ENCODE results near the gene AP5Z1.
A peak's percentile ranks its signal among the peaks of the same experiment; 100 is the strongest.

AP5Z1 gene, protein sequence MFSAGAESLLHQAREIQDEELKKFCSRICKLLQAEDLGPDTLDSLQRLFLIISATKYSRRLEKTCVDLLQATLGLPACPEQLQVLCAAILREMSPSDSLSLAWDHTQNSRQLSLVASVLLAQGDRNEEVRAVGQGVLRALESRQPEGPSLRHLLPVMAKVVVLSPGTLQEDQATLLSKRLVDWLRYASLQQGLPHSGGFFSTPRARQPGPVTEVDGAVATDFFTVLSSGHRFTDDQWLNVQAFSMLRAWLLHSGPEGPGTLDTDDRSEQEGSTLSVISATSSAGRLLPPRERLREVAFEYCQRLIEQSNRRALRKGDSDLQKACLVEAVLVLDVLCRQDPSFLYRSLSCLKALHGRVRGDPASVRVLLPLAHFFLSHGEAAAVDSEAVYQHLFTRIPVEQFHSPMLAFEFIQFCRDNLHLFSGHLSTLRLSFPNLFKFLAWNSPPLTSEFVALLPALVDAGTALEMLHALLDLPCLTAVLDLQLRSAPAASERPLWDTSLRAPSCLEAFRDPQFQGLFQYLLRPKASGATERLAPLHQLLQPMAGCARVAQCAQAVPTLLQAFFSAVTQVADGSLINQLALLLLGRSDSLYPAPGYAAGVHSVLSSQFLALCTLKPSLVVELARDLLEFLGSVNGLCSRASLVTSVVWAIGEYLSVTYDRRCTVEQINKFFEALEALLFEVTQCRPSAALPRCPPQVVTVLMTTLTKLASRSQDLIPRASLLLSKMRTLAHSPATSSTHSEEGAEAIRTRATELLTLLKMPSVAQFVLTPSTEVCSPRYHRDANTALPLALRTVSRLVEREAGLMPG

DNA sequence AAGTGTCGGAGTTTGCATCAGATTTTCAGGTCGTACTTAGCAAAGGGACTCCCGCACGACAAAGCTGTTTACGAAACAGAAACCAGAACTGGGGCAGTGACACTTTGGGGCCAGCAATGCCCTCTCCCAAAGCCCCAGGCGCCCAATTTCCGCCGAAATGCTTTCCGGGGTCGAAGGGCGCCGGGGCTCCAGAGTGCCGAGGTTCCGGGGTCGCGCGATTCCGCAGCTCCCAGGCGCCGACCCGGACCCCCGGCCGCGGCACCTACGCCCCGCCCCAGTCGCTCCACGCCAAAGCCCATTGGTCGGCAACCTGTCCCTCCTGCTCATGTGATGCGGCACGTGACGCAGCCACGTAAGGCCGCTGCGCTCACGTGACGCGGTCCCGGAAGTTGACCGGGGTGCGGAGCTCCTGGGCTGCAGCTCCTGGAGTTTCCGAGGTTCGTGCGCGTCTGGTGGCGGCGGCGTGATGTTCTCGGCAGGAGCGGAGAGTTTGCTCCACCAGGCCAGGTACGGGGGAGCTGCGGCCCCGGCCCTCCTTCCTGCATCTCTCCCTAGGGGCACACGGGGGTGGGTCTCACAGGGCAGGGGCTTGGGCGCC lies at the start of gene AP5Z1:
AP5Z1 (plus strand) TSS at position 374 of the 598 bp plus-strand sequence; CDS start at position 467, 93 bp downstream.
- peak; percentile 96 for DNase-seq

DNA sequence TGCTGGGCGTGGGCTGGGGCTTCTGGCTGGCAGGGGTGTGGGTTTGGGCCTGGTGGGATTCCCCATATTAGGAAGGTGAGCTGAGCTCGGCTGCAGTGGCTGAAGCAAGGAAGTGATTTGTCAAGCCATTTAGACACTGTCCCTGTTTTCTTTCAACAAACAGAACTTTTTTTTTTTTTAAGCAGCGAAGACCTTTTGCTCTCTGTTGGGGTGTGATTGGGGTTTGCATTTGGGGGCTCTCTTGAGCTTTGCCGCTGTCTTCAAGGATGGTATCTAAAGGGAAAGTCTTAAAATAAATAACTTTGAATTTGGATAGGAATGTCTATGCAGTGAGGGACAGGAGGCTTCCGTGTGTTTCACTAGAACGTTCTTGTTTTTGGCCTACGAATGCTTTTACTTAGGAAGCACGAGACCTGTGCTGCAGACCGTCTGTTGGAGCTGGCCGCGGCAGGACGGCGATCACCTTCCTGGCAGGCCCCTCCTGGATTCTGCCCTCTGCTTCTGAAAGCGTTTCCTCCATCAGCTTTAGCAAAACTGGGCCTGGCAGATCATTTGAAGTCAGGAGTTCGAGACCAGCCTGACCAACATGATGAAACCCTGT lies 49.5 kb upstream of the AP5Z1 start:
- no peak for DNase-seq

DNA sequence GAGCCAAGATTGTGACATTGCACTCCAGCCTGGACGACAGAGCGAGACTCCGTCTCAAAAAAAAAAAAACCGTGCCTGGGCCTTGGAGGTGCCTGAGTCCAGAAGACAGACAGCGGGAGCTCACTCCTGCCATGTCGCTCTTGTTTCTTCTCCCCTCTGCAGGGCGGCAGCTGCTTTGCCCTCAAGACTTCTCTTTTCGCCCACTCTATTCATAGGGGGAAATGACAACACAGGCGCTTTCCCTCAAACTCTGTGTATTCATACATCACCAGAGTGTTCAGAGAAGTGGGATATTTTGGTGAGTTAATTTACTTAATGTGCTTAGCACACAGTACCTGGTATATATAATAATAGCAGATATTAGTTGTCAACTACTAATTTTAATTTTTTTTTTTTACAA lies 48.9 kb upstream of the AP5Z1 start:
- DNase-seq: no peak

DNA sequence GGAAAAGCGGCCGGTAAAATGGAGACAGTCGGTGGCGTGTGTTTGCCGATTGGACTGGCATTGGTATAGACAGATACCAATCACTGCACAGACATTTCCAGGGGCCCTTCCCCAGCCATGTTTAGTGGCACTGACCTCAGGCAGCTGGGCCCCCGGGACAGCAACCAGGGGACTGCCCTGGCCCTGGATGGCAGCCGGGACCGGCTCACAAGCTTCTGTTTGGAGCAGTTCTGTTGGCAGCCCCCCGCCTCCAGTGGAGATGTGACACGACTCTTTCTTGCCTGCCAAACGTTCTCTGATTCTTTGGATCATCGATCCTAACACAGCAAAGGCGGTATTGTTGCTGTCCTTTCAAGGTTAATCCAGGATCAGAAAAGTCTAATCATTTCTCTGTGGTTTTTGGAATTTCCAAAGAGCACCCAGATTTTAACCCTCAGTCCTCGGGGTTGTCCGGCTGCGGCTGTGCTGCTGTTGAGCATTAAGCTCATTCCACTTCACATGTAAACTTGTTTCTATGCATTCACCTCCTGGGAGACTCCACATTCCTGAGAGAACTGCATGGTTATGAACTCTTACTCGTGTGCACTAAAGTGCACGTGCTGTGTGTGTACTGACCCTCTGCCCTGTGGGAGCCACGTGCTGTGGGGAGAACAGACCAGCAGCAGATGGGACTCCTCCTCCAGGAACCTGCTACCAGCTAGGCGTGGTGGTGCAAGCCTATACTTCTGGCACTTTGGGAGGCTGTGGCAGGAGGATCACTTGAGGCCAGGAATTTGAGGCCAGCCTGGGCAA lies 47.3 kb upstream of the AP5Z1 start:
- no peak for DNase-seq

DNA sequence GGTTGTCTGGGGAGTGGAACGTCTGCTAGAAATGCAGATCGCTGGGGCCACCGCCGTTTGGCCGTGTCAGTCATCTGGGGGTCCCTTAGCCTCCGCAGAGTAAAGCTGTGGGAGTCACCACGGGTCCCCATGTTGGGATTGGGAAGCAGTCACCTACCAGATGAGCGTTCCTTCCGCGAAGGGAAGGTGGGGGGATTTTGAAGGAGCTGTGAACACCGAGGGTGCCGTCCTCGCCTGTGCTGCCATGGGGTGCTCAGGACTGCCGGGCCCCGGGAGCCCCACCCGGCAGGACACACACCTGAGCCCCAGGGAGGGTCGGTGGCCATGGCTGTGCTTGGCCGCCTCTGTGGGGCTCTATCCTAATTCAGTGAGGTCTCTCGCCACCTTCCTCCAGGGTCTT lies 46.2 kb upstream of the AP5Z1 start:
- no peak for DNase-seq

DNA sequence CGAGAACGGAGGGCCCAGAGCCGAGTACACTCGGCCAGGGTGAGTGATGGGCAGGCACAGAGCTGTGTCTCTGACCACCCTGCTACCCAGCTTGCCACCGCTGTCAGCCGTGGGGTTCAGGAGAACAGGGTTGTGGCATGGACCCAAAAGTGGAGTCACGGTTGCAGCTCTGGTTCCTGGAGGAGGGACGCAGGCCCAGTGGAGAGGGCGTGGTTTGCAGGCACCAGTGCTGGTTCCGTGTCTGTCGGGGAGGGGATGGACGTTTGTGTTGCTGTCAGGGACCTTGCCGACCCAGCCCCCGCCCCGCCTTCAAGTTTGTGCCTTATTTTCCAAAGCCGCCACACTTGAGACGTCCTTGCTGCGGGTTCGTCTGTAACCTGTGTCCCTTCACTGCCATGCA lies 45.1 kb upstream of the AP5Z1 start:
- no peak for DNase-seq

DNA sequence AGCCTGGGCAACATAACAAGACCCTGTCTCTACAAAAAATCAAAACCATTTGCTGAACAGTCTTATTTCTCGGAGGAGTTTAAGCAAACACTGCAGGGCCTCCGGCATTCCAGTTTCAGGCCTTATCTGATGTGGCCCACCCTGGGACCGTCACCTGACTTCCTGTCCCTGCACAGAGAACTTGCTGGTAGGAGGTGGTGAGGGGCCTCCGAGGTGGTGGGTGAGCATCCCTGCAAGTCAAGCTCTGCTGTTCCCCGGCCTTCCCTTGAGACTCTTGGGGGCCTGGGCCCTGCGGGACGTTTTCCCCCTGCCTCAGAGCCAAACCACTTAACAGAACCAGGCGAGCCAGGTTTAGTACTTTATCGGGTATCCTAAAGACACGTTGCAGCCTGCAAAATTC lies 44.5 kb upstream of the AP5Z1 start:
- no peak for DNase-seq

DNA sequence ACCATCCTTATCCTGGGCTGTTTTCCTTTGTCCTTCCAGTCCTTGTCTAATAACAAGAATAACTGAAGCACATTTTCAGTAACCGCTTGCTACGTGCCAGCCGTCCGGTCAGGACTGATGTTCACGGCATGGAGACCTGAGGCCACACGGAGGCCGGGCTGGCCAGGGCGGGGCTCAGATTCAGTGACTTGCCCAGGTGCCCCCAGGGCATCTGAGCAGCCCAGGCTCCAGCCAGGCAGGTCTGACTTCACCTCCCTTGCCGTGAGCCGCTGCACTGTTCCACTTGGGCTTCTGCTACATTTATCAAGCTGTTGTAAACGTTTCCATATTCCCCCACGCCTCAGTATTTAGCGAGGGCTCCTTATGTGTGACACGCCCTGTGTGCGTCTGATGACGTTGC lies 43.6 kb upstream of the AP5Z1 start:
- DNase-seq: no peak

DNA sequence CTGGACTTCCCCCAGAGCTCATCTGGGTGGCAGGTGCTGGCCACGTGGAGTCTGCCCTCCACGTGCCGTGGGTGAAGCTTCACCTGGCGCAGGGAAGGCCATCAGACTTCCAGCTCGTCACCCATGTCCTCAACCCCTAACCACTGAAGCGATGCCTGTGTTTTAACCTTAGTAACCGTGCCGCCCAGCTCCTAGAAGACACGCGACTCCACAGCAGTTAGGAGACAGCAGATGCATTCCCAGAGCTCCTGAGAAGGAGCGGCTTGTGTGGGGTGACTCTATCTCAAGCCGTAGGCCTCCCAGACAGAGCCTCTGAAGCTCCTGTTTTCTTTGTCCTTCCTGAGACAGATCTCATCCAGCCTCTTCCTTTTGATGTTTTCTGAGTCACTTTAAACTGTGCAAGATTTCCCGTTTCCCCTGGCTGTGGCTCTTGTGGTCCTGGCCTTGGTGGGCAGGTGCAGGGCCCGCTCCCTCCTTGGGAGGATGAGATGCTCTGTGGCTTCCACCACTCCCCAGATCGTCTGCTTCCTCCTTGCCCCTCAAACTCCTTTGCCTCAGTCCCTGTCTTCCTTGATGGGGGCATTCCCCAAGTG lies 41.4 kb upstream of the AP5Z1 start:
- DNase-seq: no peak

DNA sequence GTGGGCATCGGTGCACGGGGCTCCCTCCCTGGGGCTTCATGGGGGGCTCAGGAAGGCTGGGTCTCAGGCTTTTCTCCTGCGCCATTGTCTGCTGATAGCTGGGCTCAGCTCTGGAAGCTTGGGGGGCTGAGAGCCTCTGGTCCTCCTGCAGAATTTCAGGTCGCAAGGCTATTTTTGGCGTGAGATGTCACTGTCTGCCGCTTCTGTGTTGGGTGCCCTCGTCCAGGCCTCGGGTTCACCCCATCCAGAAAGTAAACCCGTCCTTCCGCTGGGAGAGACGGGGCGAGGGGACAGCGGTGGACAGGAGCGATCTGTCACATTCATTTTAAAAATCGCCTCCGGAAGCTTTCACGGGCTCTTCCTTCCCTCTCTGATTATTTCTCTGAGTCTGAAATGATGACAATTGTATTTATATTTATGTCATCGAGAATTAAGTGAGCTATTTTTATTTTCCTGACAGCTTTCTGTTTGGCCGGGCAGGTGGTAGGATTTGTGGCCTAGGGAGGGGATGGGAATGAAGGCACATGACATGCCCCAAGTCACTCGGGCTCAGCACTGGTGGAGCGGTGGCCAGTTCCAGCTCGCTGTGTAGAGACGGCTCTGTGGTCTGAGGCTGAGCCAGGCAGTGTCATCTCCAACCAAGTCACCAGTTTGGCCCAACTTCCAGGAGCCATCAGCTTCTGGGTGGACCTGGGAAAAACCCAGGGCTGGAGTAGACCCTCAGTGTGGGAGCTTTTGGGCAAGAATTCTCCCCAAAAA lies 40.7 kb upstream of the AP5Z1 start:
- DNase-seq: no peak

DNA sequence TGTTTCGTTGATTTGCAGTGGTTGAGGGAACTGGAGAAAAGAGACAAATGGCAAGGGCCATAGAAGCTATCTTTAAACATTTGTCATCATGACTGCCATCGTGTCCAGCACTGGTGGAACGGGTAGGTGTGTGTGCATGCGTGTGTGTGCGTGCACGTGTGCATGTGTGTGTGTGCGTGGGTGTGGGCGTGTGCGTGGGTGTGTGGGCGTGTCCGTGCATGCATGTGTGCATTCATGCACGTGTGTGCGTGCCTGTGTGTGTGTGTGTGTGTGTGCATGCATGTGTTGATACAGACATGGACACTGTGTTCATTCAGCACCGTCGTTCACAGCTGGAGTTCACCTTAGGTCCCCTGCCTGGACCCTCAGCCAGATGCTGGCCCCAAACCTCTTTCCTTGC lies 38.1 kb upstream of the AP5Z1 start:
- DNase-seq: no peak

DNA sequence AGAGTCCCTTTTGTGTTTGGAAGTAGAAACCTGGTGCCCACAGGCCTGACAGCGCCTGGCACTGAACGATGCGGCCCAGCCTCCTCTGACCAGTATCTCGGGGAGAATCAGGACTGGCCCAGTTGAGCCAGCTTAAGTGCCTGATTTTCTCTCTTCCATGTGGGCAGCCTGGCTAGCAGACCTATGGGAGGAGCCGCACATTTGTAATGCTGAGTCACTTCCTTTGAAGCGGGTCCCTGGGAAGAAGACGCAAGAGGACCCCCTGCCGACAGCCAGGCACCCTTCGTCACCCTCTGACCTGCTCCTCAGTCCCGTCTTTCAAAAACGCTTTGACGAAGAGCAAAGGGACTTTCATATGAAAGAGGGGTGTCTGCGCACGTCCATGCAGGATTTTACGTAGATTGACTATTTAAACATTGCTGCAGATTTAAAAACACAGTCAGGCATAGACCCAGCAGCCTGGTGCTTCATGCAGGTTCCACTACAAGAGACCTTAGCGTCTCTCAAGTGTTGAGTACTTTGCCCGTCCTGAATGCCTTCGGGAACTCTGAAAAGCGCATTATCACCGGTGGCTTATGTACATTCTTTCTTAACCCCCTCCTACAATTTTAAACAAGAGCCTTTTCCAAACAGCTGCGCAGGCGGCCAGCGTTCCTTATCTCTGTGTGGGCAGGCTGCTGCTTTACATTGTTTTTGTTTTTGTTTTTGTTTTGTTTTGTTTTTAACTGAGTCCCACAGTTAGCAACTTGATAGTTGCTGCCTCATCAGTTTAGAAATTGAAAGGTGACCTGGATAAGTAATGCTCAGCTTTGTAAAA lies 36.5 kb upstream of the AP5Z1 start:
- no peak for DNase-seq

DNA sequence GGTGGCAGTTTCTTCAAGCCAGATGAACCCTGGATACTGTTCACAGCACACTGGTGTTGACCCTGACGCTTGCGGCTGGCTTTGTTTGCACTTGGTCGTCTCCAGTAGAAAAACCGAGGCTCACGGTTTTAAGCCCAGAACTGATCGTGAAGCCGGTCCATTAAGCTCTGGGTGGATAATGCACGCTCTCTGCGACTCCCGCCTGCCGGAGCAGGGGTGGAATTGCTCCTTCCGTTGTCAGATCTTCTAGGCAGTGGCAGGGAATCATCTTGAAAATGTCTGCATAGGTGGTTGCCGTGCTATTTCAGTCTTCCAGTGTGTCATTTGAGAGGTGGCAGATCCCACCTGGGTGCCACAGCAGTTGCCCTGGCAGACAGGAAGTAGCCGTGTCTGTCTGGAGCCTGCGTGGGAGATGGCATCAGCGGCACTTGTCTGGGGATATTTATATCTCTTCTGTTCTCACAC lies 35.9 kb upstream of the AP5Z1 start:
- peak; percentile 9 for DNase-seq

DNA sequence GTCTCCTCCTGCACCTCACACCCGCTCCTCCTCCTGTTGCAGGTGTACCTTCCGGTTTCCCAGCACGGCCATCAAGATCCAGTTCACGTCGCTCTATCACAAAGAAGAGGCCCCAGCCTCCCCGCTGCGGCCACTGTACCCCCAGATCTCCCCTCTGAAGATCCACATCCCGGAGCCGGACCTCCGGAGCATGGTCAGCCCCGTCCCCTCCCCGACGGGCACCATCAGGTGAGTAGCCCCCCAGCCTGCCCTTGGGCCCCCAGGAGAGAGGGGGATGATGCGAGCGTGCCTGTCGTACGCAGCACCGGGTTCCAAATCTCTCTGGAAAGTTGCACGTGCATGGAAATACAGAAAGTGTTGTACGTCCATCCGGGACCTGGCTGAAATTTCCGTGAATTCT lies 34.6 kb upstream of the AP5Z1 start:
- DNase-seq: no peak

DNA sequence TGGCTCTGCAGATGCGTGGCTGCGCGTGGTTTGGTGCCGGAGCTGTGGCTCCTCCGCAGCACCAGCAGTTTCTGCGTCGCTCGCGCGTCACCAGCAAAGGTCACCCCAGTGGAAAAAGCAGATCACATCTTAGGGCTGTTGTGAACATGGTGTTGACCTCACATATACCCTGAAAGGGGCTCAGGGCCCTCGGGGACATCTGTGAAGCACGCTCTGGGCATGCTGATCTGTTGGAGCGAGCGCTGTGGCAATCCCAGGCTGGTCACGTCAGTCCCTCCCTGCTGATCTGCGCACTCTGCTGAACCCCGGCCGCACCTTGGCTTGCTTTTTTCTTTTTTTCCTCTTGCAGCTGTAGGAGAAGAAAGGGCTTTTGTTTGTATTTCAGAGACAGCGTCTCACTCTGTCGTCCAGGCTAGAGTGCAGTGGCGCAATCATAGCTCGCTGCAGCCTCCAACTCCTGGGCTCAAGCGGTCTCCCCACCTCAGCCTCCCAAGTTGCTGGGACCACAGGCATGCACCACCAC lies 33.3 kb upstream of the AP5Z1 start:
- DNase-seq: no peak

DNA sequence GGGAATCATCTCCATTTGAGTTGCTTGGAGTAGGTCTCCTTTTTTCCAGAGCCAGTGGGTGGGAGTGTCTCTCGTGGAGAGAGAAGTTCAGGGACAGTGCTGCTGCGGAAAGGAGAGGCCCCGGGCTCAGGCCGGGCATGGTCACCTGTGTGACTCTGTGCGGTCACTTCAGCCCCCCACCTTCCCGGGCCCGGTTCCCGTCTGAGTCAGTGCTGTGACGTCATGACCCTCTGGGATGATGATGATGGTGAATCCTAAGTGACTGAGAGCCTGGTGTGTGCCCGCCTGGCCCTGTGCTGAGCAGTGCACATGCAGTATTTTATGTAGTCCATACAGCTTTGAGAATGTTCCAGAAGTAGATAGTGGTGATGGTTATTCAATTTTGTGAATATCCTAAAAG lies 32.6 kb upstream of the AP5Z1 start:
- DNase-seq: no peak

DNA sequence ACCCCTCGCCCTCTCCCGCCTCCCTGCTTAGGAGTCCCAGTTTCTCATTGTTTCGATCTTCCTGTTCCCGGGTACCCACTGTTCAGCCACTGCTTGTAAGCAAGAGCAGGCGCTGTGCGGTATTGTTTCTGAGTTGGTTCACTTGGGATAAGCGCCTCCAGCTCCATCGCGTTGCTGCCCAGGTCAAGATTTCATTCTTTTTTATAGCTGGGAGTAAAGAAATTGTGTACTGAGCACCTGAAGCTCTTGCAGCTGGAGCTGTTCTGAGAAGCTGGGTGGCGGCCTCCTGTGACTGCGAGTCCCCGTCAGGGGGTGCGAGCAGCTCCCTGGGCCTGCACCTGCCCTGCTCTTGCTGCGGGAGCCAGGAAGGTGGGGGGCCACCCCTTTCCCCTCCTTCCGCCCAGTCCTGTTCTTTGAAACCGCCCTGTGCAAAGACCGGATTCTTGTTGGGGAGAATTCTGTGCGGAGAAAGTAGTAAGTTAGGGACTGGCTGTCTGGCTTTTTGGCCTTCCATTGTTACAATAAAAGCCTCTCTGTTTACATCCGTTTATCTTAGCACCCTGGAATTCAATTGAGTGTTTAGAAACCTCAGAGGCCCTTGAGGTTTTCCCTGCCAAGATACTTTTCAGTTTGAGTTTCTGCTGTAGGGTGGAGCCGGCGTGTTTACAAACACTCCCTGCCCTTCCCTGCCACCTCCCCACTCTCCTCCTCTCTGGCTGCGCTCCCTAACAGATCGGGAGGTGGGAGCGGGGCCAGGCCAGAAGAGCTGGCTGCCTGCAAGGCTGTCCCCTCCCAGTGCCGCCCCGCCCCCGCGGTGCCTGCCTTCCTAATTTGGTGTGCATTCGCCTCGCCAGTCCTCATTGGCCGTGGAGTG lies 30.8 kb upstream of the AP5Z1 start:
- peak; percentile 69 for DNase-seq

DNA sequence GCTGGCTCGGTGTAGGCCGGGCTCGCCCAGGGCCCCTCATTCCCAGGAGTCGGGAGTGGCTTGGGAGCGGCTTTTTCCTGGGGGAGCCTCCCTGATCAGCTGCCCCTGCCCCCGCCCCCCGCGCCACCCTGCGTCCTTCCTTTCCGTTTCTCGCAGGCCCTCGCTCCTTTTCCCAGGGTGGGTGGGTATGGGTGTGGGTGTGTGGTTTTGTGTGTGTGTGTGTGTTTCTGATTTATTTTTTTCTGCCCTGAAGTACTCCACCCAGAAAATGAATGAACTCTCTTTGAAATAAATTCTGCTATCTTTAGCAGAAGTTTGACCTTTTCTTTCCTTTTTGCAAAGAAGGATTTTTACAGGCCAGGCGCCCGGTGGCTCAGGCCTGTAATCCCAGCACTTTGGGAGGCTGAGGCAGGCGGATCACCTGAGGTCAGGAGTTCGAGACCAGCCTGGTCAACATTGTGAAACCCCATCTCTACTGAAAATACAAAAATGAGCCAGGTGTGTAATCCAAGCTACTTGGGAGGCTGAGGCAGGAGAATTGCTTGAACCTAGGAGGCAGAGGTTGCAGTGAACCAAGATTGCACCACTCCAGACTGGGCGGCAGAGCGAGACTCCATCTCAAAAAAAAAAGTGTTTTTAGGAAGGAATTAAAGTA lies 30.0 kb upstream of the AP5Z1 start:
- no peak for DNase-seq

All from stimulated activated naive CD4-positive, alpha-beta T cell treated with Interleukin-2 at 50 U/mL for 16 hours (primary cell).